K562 (cell line): Measurements from ENCODE around the gene DNAJC6. TPM values are rescaled to one million over a fixed set of nuclear protein-coding genes. Genes with fewer than 3 reads are reported as not detected.
A peak's percentile ranks its signal among the peaks of the same experiment; 100 is the strongest.

Source experiments
- ATAC-seq: fragments of 200-7000 bp; cut with Tn5 transposase; 3 replicates; pipeline ENCODE4 v1.9.1; 2020; ENCODE audit warnings: moderate library complexity
- BruUV-seq: library from RNA; stranded (reverse); fragments of 400-500 nt; replicated peaks from 2 replicates; lab custom pipeline; 2021; lab: Mats Ljungman, UMichigan
- CTCF ChIA-PET: fragments of 300-600 bp; formaldehyde crosslinking; extraction: SDS; loops from one replicate; lab custom pipeline; 2021; ENCODE audit warnings: low intra/inter-chr PET ratio; lab: Yijun Ruan, JAX
- POLR2A ChIA-PET: fragments of 300-600, 350-650 bp; sonication (Branson Sonifier 250); formaldehyde crosslinking; extraction: SDS; loops from one replicate; lab custom pipeline; 2021; ENCODE audit warnings: antibody characterized with exemption, inconsistent platforms; lab: Yijun Ruan, JAX
- DNase-seq, 4 experiments: peaks; one replicate each; pipeline versions ENCODE4 v3.0.0 to v3.0.0-alpha.2; 2011 to 2018; ENCODE audit warnings: low spot score in 3 of 4, mixed read lengths in 3 of 4; ENCODE audit errors: extremely low read depth in 1 of 4
- FAIRE-seq: peaks from 2 replicates; lab custom pipeline; 2011; peaks lifted over from hg19 to GRCh38; lab: Jason Lieb, UNC
- H2AFZ ChIP-seq: 2 replicates; pipeline ENCODE4 v1.6.0; 2011; ENCODE audit warnings: low read depth, low read length, control low read depth, inconsistent platforms
- H3K27ac ChIP-seq: fragments of 200-600 bp; 3 replicates; pipeline ENCODE4 v1.8.0; 2011; ENCODE audit warnings: low read depth, mild to moderate bottlenecking, control low read depth, inconsistent platforms, low read length, moderate library complexity, mixed read lengths; ENCODE audit errors: extremely low read depth
- H3K27me3 ChIP-seq, 2 experiments: fragments of 300-600 bp in 1 of 2; 2 replicates in 1 of 2; 3 replicates in 1 of 2; pipeline versions ENCODE4 v1.6.0 to v1.8.0; 2011; ENCODE audit warnings: inconsistent platforms in 2 of 2, low read length in 2 of 2, mild to moderate bottlenecking in 1 of 2, mixed read lengths in 1 of 2, moderate library complexity in 1 of 2; ENCODE audit not compliant: control insufficient read depth in 2 of 2, insufficient read depth in 2 of 2
- H3K36me3 ChIP-seq: fragments of 300-600 bp; 3 replicates; pipeline ENCODE4 v1.8.0; 2011; ENCODE audit warnings: mild to moderate bottlenecking, low read length, inconsistent platforms; ENCODE audit not compliant: control insufficient read depth, insufficient read depth
- H3K4me1 ChIP-seq, 2 experiments: fragments of 200-600 bp in 1 of 2; replicated peaks in 1 of 2; 2 replicates in 1 of 2; 3 replicates in 1 of 2; pipeline versions ENCODE4 v1.5.1 to v1.8.0; 2011; ENCODE audit warnings: inconsistent platforms in 2 of 2, low read length in 2 of 2, mild to moderate bottlenecking in 1 of 2, mixed read lengths in 1 of 2, moderate library complexity in 1 of 2; ENCODE audit not compliant: control insufficient read depth in 2 of 2, insufficient read depth in 2 of 2
- H3K4me2 ChIP-seq: 2 replicates; pipeline ENCODE4 v1.6.1; 2011; ENCODE audit warnings: low read length, control low read depth, inconsistent platforms, mixed read lengths; ENCODE audit not compliant: insufficient read depth
- H3K4me3 ChIP-seq: fragments of 200-600 bp; sonication (generic), shearing (Covaris generic); 2 replicates; pipeline ENCODE4 v1.5.1; 2016; ENCODE audit warnings: control low read depth, inconsistent platforms
- H3K79me2 ChIP-seq: fragments of 200-600 bp; 3 replicates; pipeline ENCODE4 v1.8.0; 2011; ENCODE audit warnings: low read length, inconsistent platforms; ENCODE audit not compliant: control insufficient read depth, insufficient read depth
- H3K9ac ChIP-seq, 2 experiments: 2 replicates each; pipeline versions ENCODE4 v1.6.0 to v1.6.1; 2011; ENCODE audit warnings: low read depth in 2 of 2, low read length in 2 of 2, control low read depth in 1 of 2, inconsistent platforms in 1 of 2, mild to moderate bottlenecking in 1 of 2, mixed read lengths in 1 of 2; ENCODE audit not compliant: insufficient read depth in 1 of 2
- H3K9me1 ChIP-seq: one replicate; pipeline ENCODE4 v1.6.0; 2011; ENCODE audit warnings: inconsistent platforms, mild to moderate bottlenecking, low read length, moderate library complexity; ENCODE audit not compliant: control insufficient read depth, insufficient read depth
- H3K9me3 ChIP-seq: replicated peaks from 2 replicates; pipeline ENCODE4 v1.5.1; 2011; ENCODE audit warnings: low read depth, low read length, inconsistent platforms; ENCODE audit not compliant: control insufficient read depth, insufficient read depth
- H4K20me1 ChIP-seq: replicated peaks from 2 replicates; pipeline ENCODE4 v1.6.1; 2011; ENCODE audit warnings: low read length, inconsistent platforms, mixed read lengths; ENCODE audit not compliant: control insufficient read depth, insufficient read depth
- NFYB ChIP-seq: IDR thresholded peaks from 2 replicates; pipeline ENCODE4 v1.6.1; 2011; ENCODE audit warnings: mild to moderate bottlenecking, moderate library complexity; ENCODE audit not compliant: insufficient read length; ENCODE audit errors: extremely low read depth
- NR2F6 ChIP-seq: fragments of 450-650 bp; formaldehyde crosslinking; IDR thresholded peaks from 2 replicates; pipeline ENCODE4 v1.4.0; 2020; ENCODE audit warnings: mild to moderate bottlenecking
- POLR2A ChIP-seq: fragments of 450-650 bp; conservative IDR thresholded peaks from 2 replicates; pipeline ENCODE4 v1.6.1; 2016
- RBBP5 ChIP-seq: fragments of 200-600 bp; sonication (generic); IDR thresholded peaks from 2 replicates; pipeline ENCODE4 v1.6.1; 2012; ENCODE audit warnings: borderline replicate concordance, mild to moderate bottlenecking, low read length, control low read depth, inconsistent platforms; ENCODE audit not compliant: insufficient read depth, poor library complexity, severe bottlenecking
- YY1 ChIP-seq, 3 experiments: IDR thresholded peaks; 2 replicates each; pipeline ENCODE4 v1.6.1; 2011; ENCODE audit warnings: low read length in 2 of 3, mild to moderate bottlenecking in 2 of 3, moderate library complexity in 2 of 3, borderline replicate concordance in 1 of 3, control low read depth in 1 of 3, low read depth in 1 of 3; ENCODE audit not compliant: insufficient read depth in 3 of 3, insufficient replicate concordance in 2 of 3, control insufficient read depth in 1 of 3, insufficient read length in 1 of 3; ENCODE audit errors: extremely low read depth in 1 of 3
- ZFP36 ChIP-seq: fragments of 150-350 bp; IDR thresholded peaks from 2 replicates; pipeline ENCODE4 v1.6.1; 2018; ENCODE audit warnings: low read length, low read depth; ENCODE audit not compliant: partially characterized antibody
- ZNF133 ChIP-seq: fragments of 250-450 bp; sonication (Bioruptor Pico); IDR thresholded peaks from 2 replicates; pipeline ENCODE4 v1.4.0; 2020; ENCODE audit warnings: mild to moderate bottlenecking
- WGBS: fragments of 100-300 bp; shearing (Covaris generic); methylation state at CpG from one replicate; pipeline ENCODE4 v1.1.6; 2016; ENCODE audit warnings: low coverage, mixed read lengths; ENCODE audit not compliant: insufficient coverage; ENCODE audit errors: missing lambda C conversion rate; 5-methylcytosine and 5-hydroxymethylcytosine counted together
- in situ Hi-C: fragments of 300-500 bp; cut with MboI; formaldehyde crosslinking; loops from 4 replicates; pipeline ENCODE4 v1.15.0; 2018; ENCODE audit warnings: inconsistent platforms, mixed read lengths
- intact Hi-C: fragments of 100-400 bp; cut with micrococcal nuclease; formaldehyde crosslinking; loops from 2 replicates; pipeline ENCODE4 v1.14.2; 2022
- polyA plus RNA-seq, 8 experiments: library from polyadenylated mRNA; depleted of rRNA in 4 of 8; stranded (reverse) in 5 of 8; unstranded in 3 of 8; fragments of >200 nt; fragmentation: Nextera tagmentation in 2 of 8; fragmentation: Illumina TruSeq in 1 of 8; extraction: Ambion mirVana in 2 of 8; extraction: Trizol in 1 of 8; gene quantifications; 2 replicates each; pipeline versions ENCODE4 v1.2.1 to v1.2.3, GENCODE V29; 2011 to 2014; ENCODE audit warnings: inconsistent platforms in 1 of 8, missing spikeins in 1 of 8
- total RNA-seq, 7 experiments: library from RNA; depleted of rRNA in 6 of 7; stranded (reverse); fragments of >200 nt in 6 of 7; fragmentation: Illumina TruSeq in 2 of 7; extraction: Trizol in 2 of 7; gene quantifications; 2 replicates each; pipeline versions ENCODE4 v1.2.1 to v1.2.3, GENCODE V29; 2011 to 2021; ENCODE audit warnings: low replicate concordance in 1 of 7
- TF ChIP-seq, protein P1 (sequence below): sonication (generic); formaldehyde crosslinking; IDR thresholded peaks from 2 replicates; pipeline ENCODE4 v1.8.1; 2023; ENCODE audit warnings: mild to moderate bottlenecking, missing genetic modification reagents
- TF ChIP-seq, protein P2 (sequence below): fragments of 450-650 bp; IDR thresholded peaks from 2 replicates; pipeline ENCODE4 v1.6.1; 2016; ENCODE audit warnings: mild to moderate bottlenecking

Gene DNAJC6
- total and polyA plus RNA-seq, 9 of the 15 experiments (the other 6 are each of a cell fraction or from before 2014, with no cell fraction given) = 6.7 to 78.7 (median 28.0) TPM

DNA sequence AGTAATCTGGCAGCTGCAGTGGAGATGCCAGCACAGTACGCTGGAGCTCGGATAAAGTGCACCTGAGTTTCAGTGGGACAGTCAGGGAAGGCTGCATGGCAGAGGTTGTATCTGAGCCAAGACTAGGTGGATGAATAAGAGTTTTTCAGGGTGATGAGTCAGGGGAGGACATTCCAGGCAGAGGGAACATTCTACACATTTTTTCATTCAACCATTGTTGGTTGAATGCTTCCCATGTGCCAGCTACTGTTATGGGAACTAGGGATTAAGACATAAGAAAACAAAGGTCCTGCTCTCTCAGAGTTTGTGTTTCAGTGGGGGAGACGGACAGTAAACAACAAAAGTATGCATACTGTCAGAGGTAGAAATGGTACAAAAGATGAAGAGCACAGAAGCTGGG, 116.4 kb downstream of the DNAJC6 start:
- ChIA-PET POLR2A (interaction anchor here (0.6 kb wide), 1 partner anchor 638 kb away, joined by 3 read pairs; no protein-coding TSS in a partner anchor), CTCF (no interaction called here)
- no peak overlapping the region for H3K4me2 ChIP-seq
- H4K20me1 ChIP-seq = peaks cover 3% of the 10 kb centered on the region; the same call in 1 of the 2 replicates
- ATAC-seq = no peak
- WGBS = 89% methylated on average over 3 of the region's 3 CpGs
- in situ Hi-C loops (loop anchor here (10.0 kb wide), 1 partner anchor 361 kb away; no protein-coding TSS in a partner anchor), intact Hi-C loops (no loop called here)
- peaks cover 73% of the 10 kb centered on the region for H3K36me3 ChIP-seq
- no peak for FAIRE-seq
- no peaks in the 10 kb centered on the region for H3K27me3 ChIP-seq
- peaks cover 89% of the 10 kb centered on the region for H3K79me2 ChIP-seq
- no peaks in the 10 kb centered on the region for H3K9me1 ChIP-seq
- H3K4me3 ChIP-seq = no peak overlapping the region
- H2AFZ ChIP-seq = no peak overlapping the region
- no peak overlapping the region for H3K9ac ChIP-seq
- no peaks in the 10 kb centered on the region for H3K9me3 ChIP-seq
- BruUV-seq = no TSS peak
- peaks cover 8 to 40% of the 10 kb centered on the region in 2 experiments; a peak in 4 of 5 replicates for H3K4me1 ChIP-seq
- TF ChIP-seq RBBP5 (no peak), ZFP36 (peak; percentile 64)
- TF ChIP-seq, all 486 proteins: peak for 1
- DNase-seq = no peak
- H3K27ac ChIP-seq = no peak overlapping the region

DNA sequence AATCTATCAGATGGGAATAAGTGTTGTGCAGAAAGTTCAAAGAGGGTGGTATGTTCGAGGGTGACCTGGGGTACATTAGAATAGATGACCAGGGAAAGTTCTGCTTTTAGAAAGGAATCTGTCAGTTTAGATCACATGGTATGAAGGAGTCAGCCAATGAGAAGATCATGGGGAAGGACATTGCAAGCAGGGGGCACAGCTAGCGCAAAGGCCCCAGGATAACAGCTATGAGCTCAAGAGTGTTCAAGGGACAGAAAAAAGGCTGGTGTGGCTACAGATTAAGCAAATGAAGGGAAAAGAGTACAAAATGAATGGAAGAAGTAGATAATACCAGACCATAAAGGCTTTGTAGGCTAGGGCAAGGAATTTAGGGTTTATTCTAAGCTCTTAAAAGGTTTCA, 119.7 kb downstream of the DNAJC6 start:
- Histone ChIP-seq H4K20me1 (0 out of 2 replicates have a peak, but pooled peaks cover 2% of the 10 kb centered on the region), H3K9ac (no peak overlapping the region), H3K9me3 (no peaks in the 10 kb centered on the region), H3K79me2 (peaks cover 79% of the 10 kb centered on the region), H3K27ac (peak overlapping the region; percentile 16; the same call in 1 of the 3 replicates), H3K4me1 (peaks cover 3 to 19% of the 10 kb centered on the region in 2 experiments; a peak in 4 of 5 replicates), H3K27me3 (no peaks in the 10 kb centered on the region), H2AFZ (no peak overlapping the region), H3K4me2 (no peak overlapping the region), H3K4me3 (no peak overlapping the region), H3K36me3 (peaks cover 92% of the 10 kb centered on the region), H3K9me1 (no peaks in the 10 kb centered on the region)
- POLR2A ChIA-PET = interaction anchor here (1.2 to 1.5 kb wide), 2 partner anchors 9 to 10 kb away, joined by 3 to 5 read pairs; partner anchors contain the start of genes LEPR and LEPROT
- 88% methylated on average over 2 of the region's 2 CpGs for WGBS
- CTCF ChIA-PET = no interaction called here
- peak in 3 of 4 experiments; percentile 40 to 41 (median 40) for DNase-seq
- intact Hi-C loops (no loop called here), in situ Hi-C loops (loop anchor here (10.0 kb wide), 1 partner anchor 364 kb away; no protein-coding TSS in a partner anchor)
- BruUV-seq = no TSS peak
- no peak for FAIRE-seq
- ATAC-seq = peak; percentile 52; the same call in 2 of the 3 replicates
- TF ChIP-seq YY1 (IDR thresholded peaks at IDR 0.05; ENCODE audit: borderline replicate concordance in 1 of 3, control insufficient read depth in 1 of 3, extremely low read depth in 1 of 3, insufficient read depth in 3 of 3, insufficient read length in 1 of 3, insufficient replicate concordance in 2 of 3, low read depth in 1 of 3, low read length in 2 of 3) = no peak
- TF ChIP-seq, protein P1, sequence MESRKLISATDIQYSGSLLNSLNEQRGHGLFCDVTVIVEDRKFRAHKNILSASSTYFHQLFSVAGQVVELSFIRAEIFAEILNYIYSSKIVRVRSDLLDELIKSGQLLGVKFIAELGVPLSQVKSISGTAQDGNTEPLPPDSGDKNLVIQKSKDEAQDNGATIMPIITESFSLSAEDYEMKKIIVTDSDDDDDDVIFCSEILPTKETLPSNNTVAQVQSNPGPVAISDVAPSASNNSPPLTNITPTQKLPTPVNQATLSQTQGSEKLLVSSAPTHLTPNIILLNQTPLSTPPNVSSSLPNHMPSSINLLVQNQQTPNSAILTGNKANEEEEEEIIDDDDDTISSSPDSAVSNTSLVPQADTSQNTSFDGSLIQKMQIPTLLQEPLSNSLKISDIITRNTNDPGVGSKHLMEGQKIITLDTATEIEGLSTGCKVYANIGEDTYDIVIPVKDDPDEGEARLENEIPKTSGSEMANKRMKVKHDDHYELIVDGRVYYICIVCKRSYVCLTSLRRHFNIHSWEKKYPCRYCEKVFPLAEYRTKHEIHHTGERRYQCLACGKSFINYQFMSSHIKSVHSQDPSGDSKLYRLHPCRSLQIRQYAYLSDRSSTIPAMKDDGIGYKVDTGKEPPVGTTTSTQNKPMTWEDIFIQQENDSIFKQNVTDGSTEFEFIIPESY (CRISPR knock-in tag) = peak; percentile 72
- no peak for TF ChIP-seq NR2F6 (CRISPR knock-in tag)
- TF ChIP-seq POLR2A = 0 out of 2 replicates have a peak, but pooled peaks have one; percentile 22
- TF ChIP-seq, protein P2, sequence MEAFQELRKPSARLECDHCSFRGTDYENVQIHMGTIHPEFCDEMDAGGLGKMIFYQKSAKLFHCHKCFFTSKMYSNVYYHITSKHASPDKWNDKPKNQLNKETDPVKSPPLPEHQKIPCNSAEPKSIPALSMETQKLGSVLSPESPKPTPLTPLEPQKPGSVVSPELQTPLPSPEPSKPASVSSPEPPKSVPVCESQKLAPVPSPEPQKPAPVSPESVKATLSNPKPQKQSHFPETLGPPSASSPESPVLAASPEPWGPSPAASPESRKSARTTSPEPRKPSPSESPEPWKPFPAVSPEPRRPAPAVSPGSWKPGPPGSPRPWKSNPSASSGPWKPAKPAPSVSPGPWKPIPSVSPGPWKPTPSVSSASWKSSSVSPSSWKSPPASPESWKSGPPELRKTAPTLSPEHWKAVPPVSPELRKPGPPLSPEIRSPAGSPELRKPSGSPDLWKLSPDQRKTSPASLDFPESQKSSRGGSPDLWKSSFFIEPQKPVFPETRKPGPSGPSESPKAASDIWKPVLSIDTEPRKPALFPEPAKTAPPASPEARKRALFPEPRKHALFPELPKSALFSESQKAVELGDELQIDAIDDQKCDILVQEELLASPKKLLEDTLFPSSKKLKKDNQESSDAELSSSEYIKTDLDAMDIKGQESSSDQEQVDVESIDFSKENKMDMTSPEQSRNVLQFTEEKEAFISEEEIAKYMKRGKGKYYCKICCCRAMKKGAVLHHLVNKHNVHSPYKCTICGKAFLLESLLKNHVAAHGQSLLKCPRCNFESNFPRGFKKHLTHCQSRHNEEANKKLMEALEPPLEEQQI = peak; percentile 72; the same call in 1 of the 2 replicates
- TF ChIP-seq ZNF133 (CRISPR knock-in tag) = no peak
- peak; percentile 33 for TF ChIP-seq NFYB
